NCI-H187 (cell line): ENCODE data around the gene HPCA.

Experiments
- DNase-seq, 2 experiments: peaks; one replicate each; lab custom pipeline; 2025; lab: John Stamatoyannopoulos, UW

Gene HPCA

DNA sequence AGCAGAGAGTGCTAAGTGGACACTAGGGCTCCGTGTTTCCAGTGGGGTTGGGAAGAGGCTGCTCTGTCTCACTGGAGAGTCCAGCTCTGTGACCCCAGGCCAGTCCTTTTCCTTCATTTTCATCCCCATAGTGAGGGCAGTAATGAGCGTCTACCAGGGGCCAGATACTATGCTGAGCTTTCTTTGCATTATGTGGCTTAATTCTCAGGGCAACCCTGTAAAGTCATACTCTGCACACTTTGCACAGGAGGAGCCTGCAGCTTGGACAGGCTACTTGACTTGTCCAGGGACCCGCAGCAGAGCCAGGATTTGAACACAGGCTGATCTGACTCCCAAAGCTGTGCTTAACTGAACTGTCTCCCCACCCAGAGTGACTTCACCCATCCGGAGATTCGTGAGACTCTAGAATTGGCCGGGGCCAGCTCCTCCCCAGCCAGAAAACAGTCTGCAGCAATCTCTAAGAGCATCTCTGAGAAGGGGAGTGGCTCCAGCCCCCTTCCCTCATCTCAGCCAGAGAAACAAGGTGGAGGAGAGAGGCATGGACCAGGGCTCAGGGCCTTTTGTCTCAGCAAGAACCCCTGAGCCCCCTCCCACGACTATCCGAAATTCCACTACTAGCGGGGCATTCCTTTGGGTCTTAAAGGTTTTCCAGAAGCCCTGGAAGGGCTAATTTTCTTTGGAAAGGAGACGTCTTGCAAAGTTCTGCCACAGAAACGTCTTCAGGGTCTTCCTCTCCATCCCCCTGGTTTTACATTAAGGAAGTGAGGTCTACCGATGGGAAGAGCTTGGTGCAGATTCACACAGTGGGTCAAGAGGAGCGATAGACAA is 14.7 kb upstream of the HPCA start:
- no peak for DNase-seq

- DNase-seq: no peak
Measured at GRCh38 chr1:32872192-32872460, 14.2 kb upstream of the HPCA start.

DNA sequence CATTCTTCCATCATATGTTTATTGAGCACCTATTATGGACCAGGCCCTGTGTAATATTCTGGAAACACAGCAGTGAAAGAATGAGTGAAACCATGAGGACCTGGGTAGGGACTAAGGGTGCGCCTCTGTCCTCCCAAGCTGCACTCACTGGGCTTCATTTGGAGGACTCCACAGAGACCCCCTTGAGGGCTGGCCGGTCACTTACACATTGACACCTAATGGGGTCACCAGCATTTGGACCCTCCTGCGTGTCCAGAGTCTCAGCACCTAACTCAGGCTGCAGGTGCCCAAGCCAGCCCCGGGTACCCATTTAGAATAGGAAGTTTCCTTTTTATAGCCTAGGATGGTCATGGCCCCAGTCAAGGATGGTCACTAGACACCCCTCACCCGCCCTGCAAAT is 12.8 kb upstream of the HPCA start:
- DNase-seq: no peak

DNA sequence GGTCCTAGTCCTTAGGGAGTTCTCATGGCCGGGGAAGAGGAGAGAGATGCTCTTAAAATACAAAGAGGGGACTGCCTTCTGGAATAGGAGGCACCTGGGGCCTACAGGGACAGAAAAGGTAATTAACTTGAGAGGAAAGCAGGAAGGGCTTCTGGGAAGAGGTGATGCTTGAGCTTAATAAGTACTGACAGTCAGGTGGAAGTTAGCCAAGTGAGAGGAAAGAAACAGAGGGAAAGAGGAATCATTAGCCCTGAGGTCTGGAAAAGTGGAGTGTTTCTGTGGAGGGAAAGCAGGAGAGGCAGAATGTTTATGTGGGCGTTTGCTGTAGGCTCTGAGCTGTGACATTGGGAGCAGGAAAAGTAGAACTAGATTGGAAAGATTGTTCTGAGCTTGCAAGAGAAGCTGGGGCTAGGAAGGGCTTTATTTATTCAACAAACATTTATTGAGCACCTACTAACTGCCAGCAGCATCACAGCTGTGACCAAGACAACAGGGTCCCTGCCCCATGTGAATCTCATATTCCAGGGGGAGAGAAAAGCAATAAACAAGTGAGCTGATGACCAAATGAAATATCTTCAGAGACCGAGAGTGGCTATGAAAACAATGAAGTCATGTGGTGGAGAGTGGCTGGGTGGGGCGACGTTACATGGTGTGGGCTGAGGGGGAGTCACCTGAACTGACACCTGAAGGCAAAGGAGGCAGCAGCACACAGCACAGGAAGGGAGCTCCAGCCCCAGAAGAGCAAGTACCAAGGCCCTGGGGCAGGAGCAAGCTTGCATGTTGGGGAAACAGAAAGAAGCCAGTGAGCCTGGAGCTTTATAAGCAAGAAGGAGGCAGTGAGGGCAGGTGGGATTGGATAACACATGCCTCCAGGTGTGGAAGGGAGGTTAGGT is 11.2 kb upstream of the HPCA start:
- DNase-seq: no peak

GRCh38 chr1:32876341-32877210 is 9.7 kb upstream of the HPCA start:
- DNase-seq: peak in 1 of 2 experiments; percentile 17

DNA sequence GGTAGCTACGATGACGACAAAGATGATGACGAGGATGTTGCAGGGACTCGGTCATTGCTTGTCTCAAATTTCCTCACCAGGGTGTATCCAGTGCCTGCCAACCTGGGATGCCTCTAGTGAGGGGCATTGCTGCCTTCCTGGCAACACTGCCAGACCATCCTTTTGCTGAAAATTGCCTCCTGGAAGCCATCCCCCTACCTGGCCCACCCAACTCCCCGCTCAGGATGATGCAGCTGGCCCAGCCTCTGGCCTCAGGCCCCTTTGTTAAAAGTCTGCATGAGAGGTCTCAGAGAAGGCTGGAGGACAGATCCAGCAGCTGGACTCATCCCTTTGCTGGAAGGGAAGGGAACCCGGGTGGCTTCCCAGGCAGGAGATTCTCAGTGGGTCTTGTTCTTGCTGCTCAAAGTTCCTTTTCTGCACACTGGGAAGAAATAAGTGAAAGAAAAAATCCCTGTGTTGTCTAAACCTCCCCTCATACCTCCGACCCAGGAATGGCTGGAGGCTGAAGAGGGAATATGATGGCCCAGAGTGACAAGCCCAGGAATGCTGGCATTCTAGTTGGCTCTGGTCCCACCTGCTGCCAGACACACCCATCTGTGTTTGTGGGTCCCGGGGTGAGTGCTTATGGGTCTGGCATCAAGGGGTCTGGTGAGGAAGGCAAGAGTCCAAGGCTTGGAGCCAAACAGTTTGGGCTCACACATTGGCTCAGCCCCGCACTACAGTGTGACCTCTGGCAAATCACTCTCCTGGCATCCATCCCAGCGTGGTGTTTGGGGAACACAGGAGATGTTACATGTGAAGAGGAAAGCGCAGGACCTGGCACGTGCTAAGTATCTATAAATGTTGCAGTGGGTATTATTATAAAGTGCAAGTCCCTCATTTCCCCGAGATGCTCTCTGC is 8.8 kb upstream of the HPCA start:
- DNase-seq: no peak

DNA sequence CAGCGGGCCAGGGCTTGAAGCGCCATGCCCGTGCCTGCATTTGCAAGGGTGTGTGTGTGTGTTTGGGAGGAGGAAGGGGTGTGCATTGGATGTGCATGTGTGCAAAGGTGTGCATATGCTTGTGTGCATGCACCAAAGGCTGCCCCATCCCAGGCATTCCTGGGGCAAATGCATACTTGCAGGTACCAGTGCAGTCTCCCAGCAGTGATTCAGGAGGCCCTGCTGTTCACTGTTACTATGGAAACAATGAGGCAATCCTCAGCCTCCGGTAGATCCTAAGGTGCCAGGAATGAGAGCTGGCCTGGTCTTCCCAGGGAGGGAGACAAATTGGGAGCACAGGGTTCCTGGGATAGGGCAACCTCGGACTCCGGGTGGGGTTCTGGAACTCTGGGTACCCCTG is 8.1 kb upstream of the HPCA start:
- no peak for DNase-seq

DNA sequence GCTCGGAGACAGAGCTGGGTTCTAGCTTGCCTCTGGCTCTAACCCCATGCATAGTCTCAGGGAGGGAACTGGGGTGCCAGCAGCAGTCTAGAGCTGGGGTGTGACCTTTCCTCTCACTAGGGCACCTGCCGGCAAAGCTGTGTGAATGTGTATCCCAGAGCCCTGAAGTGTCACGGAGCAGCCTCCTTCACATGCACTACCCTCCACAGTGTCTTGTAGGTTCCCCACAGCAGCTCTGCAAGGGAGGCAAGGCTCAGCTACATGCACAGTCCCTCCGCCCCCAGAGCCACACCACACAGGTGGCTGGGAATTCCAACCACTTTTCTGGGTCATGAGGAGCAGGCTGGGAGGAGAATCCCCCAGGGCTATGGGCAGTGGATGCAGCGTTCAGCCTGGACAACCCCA is 7.7 kb upstream of the HPCA start:
- no peak for DNase-seq

DNA sequence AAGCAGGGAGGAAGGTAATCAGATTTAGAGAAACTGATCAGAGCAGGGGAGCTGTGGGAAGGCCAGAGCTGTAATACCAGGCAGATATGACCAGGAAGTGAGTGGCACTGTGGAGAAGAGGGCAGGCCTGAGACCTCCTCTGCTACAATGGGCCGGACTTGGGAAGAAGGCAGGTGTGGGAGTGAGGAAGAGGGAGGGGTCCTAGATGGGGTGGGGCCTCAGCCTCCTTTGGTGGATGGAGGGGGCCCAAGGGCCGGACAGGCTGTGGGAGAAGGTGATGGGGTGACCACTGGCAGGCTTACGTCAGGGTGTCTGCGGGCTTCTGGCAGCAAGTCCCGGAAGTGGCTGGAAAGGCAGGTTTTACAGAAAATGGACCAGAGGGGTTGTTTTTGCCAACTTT is 5.0 kb upstream of the HPCA start:
- DNase-seq: no peak

DNA sequence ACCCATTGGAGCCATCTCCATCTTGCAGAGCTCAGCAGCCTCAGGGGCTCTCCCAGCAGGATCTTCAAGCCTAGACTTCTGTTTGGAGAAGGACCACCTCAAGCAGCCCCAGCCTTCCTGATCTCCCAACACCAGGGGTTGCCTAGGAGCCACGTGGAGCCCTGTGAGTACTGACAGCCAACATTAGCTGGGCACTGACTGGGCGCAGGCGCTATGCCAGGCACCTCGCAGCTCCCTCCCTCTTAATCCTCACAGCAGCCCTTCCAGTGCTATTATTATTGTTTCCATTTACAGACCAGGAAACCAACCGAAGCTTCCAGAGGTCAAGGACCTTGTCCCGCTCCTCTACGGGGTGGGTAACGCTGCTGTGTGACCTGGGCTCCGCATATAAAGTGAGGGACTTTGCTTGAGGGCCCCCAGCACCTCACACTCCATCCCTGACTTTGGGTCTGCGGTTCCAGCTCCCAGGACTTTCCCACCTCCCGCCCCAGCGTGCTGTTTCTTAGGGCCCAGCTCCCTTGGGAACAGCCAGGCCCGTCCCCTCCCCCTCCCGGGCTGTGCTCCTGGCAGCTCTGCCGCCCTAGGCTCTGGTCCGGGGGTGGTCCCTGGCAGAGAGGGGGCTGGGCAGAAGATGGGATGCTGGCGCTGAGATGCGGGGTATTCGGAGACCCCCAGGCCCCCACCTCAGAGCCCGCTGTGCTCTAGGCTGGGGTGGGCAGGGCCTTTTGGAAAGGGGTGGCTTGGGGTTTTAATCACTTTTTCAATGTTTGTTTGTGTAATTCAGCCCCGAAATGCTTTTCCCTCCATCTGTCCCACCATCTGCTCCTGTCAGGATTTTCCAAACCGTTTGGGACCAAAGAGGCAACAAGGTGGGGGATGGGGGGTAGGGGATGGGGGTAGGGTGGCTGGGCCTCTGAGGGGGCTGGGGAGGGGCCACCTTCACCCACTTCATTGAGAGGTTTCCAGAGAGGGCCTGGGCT is 4.1 kb upstream of the HPCA start:
- no peak for DNase-seq

DNA sequence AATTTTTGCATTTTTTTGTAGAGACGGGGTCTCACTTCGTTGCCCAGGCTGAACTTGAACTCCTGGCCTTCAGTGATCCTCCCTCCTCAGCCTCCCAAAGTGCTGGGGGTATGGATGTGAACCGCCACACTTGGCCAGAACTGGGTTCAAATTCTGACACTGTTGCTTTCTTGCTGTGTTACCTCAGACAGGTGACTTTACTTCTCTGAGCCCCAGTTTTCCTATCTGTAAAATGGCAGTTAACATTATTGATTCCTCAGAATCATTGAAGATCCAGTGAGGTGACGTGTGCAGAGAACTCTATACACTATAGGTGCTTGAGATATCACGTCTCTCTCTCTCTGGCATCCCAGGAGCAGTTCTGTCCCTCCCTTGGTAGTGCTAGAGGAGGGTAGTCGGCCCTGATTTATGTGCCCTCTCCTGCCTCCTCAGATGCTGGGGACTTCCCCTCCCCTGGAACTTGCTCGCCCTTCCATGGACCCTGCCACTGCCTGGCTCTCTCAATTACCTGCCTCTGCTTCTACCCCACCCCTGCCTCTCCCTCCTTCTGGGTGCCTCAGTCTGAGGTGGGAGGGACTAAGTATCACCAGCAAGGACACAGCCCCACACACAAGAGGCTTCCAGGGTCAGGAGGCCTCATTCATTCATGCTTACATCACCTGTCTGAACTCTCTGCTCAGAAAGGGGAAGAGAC is 2.8 kb upstream of the HPCA start:
- no peak for DNase-seq

- no peak for DNase-seq
Measured at GRCh38 chr1:32884032-32884372, 2.3 kb upstream of the HPCA start.

GRCh38 chr1:32884726-32885125 is 1.6 kb upstream of the HPCA start:
- DNase-seq: no peak

- no peak for DNase-seq
Measured at GRCh38 chr1:32885676-32886003, 651 bp upstream of the HPCA start.

- no peak for DNase-seq
Measured at GRCh38 chr1:32886828-32887414, 630 bp downstream of the HPCA start.

- DNase-seq: no peak
Measured at GRCh38 chr1:32887623-32888022, 1.3 kb downstream of the HPCA start.

GRCh38 chr1:32888134-32888533 is 1.8 kb downstream of the HPCA start:
- DNase-seq: no peak

DNA sequence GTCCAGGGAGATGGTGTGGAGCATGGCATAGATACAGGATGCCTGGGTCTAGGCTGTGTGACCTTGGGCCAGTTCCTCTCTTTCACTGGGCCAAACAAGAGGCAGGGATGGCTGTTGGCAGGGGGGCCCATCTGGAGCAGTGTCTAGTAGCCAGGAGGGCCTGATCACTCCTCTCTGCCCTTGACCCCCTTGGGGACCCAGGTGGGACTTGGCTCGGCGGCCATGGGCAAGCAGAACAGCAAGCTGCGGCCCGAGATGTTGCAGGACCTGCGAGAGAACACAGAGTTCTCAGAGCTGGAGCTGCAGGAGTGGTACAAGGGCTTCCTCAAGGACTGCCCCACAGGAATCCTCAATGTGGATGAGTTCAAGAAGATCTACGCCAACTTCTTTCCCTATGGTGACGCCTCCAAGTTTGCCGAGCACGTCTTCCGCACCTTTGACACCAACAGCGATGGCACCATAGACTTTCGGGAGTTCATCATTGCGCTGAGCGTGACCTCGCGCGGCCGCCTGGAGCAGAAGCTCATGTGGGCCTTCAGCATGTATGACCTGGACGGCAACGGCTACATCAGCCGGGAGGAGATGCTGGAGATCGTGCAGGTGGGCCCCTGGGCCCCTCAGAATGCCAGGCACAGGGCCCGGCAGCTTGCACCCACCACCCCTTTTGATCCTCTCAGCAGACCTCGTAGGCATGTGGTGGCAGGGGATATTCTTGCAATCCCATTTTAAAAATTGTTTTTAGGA is 2.6 kb downstream of the HPCA start:
- DNase-seq: no peak
